ENCODE data around the gene PRSS33. TPM values are rescaled to one million over a fixed set of nuclear protein-coding genes. Genes with fewer than 3 reads are reported as not detected.

PRSS33 gene
- total RNA-seq, 1 donor from 2014 or later: 2.9 TPM

GRCh38 chr16:2763173-2763572 lies 24.2 kb downstream of the PRSS33 start:
- DNase-seq: no peak

DNA sequence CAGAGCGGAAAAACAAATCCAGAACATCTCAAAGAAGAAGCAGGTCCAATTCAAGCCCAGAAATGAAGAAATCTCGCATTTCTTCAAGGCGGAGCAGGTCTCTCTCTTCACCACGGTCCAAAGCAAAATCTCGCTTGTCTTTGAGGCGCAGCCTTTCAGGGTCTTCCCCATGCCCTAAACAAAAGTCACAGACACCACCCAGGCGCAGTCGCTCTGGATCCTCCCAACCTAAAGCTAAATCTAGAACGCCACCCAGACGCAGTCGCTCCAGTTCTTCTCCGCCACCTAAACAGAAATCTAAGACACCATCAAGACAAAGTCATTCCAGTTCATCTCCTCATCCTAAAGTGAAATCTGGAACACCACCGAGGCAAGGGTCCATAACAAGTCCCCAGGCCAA lies 24.6 kb downstream of the PRSS33 start:
- DNase-seq: no peak

- no peak for DNase-seq
These were observed 25.3 kb downstream of the PRSS33 start for GRCh38 chr16:2761886-2762583.

DNA sequence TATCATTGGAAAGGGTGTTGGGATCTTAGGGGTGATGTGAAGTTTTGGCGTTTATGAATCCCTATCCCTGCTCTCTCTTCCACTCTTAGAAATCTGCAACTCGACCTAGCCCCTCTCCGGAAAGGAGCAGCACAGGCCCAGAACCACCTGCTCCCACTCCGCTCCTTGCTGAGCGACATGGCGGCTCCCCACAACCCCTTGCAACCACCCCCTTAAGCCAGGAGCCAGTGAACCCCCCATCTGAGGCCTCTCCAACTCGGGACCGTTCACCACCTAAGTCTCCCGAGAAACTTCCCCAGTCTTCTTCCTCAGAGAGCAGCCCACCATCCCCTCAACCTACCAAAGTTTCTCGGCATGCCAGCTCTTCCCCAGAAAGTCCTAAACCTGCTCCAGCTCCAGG lies 25.9 kb downstream of the PRSS33 start:
- DNase-seq: no peak

- no peak for DNase-seq
These were observed 30.0 kb downstream of the PRSS33 start for GRCh38 chr16:2757344-2757743.

DNA sequence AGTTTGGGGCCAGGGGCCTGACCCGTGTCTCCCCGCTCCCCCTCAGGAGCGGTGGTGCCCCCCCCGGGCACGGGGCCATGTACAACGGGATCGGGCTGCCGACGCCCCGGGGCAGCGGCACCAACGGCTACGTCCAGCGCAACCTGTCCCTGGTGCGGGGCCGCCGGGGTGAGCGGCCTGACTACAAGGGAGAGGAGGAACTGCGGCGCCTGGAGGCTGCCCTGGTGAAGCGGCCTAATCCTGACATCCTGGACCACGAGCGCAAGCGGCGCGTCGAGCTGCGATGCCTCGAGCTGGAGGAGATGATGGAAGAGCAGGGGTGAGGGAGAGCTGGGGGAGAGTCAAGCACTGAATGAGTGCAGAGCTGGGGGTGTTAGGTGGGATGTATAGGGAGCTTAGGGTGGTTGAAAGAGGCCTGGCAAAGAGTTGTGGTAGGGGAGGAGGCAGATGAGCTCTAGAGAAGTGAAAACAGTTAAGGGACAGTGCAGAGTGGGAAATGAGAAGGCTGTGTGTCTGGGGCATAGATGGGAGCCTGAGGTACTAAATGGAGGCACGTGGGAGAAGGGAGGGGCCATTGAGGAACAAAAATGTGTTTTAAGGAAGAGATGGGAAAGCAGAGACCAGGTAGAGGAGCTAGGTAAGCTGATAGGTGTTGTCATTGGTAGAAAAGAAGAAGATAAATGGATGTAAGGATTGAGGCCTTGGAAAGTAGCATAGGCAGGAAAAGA lies 30.9 kb downstream of the PRSS33 start:
- no peak for DNase-seq

- DNase-seq: no peak
These were observed 32.2 kb downstream of the PRSS33 start for GRCh38 chr16:2755158-2755557.

DNA sequence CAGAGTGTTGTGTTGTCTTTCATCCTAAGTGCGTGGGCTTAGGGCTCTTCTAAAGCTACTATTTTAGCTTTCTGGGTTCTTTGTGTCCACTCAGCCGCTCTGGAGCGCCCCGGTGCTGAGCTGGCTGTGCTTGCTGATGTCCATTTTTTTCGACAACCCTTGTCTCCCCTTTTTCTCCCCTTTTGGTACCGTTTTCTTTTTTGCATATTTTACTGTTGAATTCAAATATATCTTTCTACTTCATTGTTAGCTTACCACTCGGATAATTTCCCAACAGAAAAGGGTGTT lies 33.7 kb downstream of the PRSS33 start:
- peak; percentile 38 for DNase-seq

DNA sequence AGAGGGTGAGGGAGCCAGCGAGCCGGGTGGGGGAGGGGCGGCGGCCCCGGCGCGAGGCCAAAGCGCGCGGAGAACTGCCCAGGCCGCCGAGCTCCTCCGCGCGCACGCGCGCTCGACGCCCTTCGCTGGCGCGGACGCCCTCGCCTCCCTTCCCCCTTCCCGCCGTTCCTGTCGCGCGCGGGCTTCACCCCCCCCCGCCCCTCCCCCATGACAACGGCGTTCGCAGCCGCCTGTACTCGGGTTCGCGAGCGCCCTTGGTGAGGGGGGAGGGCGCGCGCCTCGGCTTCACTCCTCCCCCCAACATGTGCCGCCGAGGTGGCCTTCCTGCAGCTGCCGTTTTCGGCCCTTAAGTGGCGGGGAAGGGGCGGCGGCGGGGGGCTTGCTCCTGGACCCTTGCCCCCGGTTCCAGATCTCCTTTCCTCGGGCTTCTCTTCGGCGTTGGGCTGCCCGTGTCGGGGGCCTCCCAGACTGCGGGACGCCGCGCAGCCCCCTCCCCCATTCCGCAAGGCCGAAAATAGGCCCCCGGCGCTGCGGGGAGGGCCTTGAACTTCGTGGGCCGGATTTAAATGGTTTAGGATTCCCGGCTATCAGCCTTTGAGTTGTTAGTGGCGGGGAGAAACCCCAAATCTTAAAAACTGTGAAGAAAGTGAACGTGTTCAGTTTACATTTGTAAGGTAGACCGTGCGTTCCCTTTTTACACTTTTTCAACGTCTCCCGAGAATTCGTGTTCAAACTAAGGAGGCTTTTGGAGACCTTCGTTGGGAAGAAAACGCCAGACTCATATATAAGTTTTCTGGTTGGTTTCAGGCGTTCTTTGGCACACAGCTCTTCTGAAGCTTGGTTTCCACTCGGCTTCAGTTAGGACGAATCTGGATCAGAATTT lies 34.3 kb downstream of the PRSS33 start:
- peak; percentile 92 for DNase-seq

DNA sequence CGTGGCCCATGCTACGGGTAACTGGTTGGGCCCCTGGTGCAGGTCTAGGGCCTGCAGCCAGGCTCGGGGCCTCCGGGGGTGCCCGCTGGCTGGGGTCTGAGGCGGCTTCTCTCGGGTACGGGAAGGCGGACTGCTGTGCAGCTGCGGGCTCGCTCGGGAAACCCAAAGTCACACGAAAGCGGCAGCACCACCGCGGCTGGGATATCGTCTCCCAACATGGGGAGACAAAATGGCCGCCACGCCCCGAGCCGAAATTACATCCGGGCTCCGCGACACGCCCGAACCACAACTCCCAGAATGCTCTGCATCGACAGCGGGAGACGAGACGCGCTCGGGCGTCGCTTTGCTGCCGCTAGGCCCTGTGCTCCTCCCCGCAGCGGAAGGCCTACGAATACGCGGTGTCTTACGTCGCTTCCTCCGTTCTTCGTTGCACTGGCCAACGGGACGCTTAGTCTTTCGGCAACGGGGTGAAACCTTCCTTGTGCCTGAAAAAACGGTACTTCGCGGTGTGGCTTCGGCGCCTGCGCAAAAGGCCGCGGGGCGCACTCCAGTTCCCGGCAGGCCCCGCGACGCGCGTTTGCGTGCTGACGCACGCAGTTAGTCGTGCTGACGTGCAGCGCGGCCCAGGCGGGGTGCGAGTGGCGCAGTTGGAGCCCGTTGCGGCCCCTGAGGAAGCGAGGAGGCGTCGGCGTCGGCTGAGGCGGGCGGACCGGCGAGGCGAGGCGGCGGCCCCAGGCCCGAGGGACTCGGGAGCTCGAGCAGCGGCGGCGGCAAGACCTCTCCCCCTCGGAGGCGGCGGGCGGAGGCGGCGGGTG lies 35.1 kb downstream of the PRSS33 start, which contains the start of gene SRRM2:
SRRM2 (plus strand) TSS at position 604 of the 815 bp plus-strand sequence. CDS start 3,727 bp downstream, outside the sequence.
- peak; percentile 99 for DNase-seq

DNA sequence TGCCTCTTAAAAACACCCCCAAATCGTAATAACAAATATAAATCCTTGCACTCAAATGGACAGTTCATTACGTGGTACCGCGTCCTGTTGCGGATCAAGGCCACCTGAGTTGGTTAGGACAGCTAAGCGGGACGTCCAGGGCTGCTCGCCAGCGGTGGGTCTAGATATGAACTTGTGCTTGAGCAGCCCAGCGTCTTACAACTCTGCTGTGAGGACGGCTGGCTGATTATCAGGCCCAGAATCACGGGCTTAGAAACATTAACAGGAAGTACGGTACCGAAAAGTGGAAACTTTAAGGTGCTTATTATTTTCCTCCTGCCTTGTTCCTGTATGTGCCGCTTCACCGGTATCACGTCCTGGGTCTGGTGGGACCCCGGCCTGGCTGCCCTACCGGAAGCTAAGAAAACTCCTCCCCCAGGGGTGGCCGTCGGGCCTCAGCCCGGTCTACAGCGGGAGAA lies 35.8 kb downstream of the PRSS33 start:
- DNase-seq: no peak

DNA sequence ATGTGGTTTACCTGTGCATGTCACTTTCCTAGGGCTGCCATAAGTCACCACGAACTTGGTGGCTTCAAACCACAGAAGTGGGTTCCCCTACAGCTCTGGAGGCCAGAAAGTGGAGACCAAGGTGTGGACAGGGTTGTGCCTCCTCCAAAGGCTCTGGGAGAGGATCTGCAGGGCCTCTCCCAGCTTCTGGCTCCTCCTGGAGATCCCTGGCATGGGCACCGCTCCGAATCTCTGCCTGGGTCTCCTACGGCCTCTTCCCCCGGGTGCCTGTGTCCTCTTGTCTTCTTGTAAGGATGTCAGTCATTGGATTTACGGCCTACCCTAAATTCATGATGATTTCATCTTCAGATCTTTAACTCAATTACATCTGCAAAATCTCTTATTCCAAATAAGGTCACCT lies 37.4 kb downstream of the PRSS33 start:
- DNase-seq: no peak

DNA sequence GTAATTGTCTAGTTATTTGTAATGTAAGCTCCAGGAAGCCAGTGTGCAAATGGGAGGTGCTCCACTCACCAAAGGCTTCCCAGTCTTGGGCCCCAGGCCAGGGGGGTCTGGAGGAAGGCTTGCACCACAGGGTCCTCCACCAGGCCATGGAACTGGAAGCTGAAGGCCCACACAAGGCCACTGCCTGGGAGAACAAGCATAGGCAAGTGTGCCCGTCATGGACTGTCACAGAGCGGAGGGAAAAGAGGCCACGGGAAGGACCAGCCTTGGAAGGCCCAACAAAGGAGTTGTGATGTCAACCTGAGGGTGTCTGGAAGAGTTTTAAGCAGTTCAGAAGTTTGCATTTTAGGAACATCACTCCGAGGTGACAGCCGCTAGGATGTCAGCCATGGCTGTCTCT lies 37.9 kb downstream of the PRSS33 start:
- no peak for DNase-seq

DNA sequence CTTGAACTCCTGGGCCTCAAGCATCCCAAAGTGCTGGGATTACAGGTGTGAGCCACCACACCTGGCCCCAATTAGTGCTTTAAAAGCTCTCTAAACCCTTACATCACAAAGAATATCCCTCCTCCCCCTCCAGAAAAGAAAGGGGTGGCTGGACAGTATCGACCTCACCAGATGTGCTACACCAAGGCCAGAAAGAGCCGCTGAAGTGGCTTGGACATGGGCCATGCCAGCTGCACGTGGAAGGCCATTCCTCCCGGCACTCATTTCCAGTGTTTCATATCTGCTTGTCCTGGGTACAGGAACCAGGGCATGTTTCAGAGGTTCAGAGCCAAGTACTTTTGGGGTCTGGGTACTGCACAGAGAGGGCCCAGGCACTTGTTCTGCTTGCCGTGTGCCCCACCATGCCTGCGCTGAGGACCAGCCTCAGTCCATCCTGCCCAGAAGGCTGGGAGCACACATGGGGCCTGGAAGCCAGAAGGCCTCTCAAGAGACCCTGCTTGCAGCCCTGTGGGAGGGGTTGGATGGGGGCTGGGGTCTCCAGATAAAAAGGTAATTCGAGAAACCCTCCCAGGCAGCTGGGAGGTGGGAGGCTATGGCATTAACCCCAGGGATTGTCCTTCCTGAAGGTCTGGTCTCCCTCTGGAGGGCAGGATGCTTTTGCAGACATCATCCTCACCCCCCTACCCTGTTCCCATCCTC lies 38.5 kb downstream of the PRSS33 start:
- DNase-seq: no peak

- no peak for DNase-seq
These were observed 41.4 kb downstream of the PRSS33 start for GRCh38 chr16:2745961-2746360.

- DNase-seq: no peak
These were observed 42.1 kb downstream of the PRSS33 start for GRCh38 chr16:2745116-2745890.

DNA sequence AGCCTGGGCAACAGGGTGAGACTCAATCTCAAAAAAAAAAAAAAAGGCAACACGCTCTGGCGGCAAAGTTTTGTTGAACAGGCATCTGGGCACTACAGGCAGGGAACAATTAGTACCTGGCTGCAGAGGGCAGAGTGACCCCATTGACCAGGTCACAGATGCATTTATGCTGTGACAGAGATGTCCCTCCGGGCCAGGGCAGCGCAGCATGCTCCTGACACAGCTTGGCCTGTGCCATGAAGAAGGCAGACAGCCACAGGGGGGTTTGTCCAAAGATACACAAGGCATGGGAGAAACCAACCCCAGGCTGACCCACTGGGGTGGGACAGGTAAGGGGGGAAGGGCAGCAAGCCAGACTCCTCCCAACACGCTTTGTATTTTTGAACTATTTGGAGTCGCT lies 42.6 kb downstream of the PRSS33 start:
- DNase-seq: no peak

DNA sequence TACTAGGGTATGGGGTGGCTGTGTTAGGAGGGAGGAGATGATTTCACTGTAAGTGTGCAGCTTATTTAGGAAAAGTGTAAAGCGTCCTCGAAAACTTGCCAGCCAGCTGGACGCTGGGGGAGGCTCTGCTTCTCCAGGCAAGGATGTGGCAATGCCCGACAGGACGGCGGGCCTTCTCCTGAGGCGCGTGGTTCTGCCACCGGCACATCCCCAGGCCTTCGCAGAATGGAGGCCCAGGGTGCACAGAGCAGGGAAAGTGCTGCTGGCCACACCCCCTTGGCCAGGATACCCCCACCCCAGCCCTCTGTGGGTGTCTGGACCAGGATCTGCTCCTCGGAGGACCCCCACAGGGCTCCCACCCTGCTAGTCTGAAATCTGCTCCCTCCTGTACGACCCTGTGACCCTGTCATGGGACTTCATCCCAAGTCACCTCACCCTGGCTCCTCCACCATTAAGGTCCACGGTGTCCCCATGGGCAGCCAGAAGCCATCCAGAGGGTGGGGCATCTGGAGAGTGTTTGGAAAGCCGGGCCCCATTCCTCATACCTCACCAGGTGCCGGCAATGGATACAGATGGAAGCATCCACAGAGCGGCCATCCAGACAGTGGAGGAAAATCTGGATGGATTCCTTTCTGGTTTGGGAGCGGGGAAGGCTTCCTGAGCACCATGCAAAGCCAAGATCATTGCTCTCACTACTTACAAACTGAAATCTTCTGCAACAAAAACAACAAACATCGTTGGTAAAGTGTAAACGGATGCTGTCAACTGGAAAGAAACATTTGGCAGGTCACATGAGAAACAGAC lies 44.2 kb downstream of the PRSS33 start:
- DNase-seq: no peak

- DNase-seq: no peak
These were observed 44.9 kb downstream of the PRSS33 start for GRCh38 chr16:2742323-2743006.

All from tongue (tissue), 2 donors.